ENCODE data around the gene RARG.

RARG gene

GRCh38 chr12:53222170-53222721, 9.8 kb downstream of the RARG start:
- ATAC-seq: no peak
- Mint-ChIP-seq H3K4me3 (peak overlapping the region; percentile 77), H3K27ac (peak overlapping the region; percentile 84), H3K27me3 (no peaks in the 10 kb centered on the region), H3K4me1 (peaks cover 76% of the 10 kb centered on the region), H3K36me3 (ENCODE audit: low read depth) (peaks cover 7% of the 10 kb centered on the region), H3K9me3 (no peaks in the 10 kb centered on the region)
- DNase-seq: no peak

DNA sequence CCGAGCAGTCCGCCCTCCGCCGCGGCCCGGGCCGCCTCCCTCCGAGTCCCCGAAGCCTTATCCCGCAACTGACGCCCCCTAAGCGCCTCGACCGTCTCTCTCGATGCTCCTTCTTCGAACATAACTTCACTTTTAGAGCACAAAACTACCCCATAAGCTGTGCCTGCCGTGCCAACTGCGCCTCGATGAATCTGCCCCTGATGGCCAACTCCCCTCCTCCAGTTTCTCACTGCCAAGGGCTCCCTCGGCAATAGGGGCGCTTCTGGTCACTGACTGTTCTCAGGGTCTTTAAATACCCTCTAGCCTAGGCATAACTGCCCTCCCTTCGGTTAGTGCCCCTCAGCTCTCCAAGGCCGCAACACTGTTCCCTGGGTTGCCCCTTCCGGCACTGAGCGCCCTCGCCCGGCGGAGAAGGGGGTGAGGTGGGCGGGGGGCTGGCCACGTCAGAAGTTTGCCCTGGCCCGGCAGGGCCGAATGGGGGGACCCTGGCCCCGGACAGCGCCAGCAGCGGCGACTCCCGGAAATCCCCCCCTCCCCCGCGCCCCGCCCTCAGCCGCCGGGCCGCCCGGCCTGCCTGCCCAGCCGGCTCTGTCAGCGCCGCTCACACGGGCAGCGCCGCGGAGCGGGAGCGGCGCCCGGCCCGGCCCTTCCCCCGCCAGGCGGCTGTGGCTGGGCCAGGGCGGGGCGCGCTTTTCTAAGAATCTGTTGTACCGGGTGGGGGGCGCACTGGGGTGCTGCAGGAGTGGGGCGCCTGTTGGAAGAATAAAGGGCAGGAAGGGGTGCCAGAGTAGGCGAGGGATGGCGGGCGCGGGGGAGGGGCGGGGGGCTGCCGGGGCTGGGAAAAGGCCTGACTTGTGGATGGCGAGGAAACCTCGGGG, 10.6 kb downstream of the RARG start:
- ATAC-seq (no peak), DNase-seq (peak; percentile 67)
- Mint-ChIP-seq H3K27me3 (no peaks in the 10 kb centered on the region), H3K4me1 (peaks cover 80% of the 10 kb centered on the region), H3K27ac (peak overlapping the region; percentile 84), H3K4me3 (peak overlapping the region; percentile 87), H3K36me3 (ENCODE audit: low read depth) (peaks cover 3% of the 10 kb centered on the region), H3K9me3 (no peaks in the 10 kb centered on the region)

- DNase-seq (peak; percentile 87), ATAC-seq (peak; percentile 56)
- Mint-ChIP-seq H3K27me3 (no peaks in the 10 kb centered on the region), H3K4me3 (peak overlapping the region; percentile 87), H3K36me3 (ENCODE audit: low read depth) (peaks cover 5% of the 10 kb centered on the region), H3K4me1 (peaks cover 84% of the 10 kb centered on the region), H3K27ac (peak overlapping the region; percentile 84), H3K9me3 (no peaks in the 10 kb centered on the region)
These were observed 11.3 kb downstream of the RARG start for GRCh38 chr12:53220694-53221202.

DNA sequence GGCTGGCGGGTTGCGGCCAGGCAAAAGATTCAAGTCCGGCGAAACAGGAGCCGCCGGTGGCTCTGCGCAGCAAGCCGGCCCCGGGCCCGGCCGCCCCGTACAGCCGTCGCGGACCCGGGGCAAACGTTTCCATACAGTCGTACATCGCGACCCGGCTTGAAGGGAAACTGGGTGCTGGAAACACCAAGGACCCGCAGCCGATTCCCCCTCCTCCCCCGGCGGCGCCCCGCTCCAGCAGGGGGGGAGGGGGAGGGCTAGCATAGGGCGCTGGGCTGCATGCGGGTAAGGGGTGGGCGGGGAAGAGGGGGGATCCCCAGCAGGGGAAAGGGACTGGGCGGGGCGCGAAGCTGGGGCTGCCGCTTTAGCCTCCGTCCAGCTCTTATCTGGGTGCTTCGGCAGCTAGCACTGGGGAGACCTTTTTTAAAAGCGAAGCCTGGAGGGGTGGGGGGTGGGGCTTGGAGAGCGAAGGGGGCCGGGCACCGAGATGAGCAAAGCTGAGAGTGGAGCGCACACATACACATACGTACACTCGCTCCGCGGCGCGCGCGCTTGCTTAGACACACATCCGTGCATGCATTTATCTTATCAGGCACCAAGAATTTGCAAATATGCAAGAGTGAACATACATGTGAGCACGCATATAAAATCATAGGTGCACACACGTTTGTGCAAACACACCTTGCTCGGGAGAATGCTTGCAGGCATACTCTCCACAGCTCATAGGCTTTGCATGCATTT, 11.9 kb downstream of the RARG start:
- Mint-ChIP-seq H3K4me1 (peaks cover 84% of the 10 kb centered on the region), H3K36me3 (ENCODE audit: low read depth) (peaks cover 5% of the 10 kb centered on the region), H3K4me3 (peak overlapping the region; percentile 87), H3K9me3 (no peaks in the 10 kb centered on the region), H3K27me3 (no peaks in the 10 kb centered on the region), H3K27ac (peak overlapping the region; percentile 96)
- ATAC-seq (peak; percentile 23), DNase-seq (peak; percentile 79)

GRCh38 chr12:53219292-53219955, 12.6 kb downstream of the RARG start:
- peaks cover 5% of the 10 kb centered on the region for H3K36me3 Mint-ChIP-seq (ENCODE audit: low read depth)
- H3K27me3 Mint-ChIP-seq: no peaks in the 10 kb centered on the region
- no peaks in the 10 kb centered on the region for H3K9me3 Mint-ChIP-seq
- DNase-seq: peak; percentile 77
- peak overlapping the region; percentile 96 for H3K27ac Mint-ChIP-seq
- H3K4me1 Mint-ChIP-seq: peaks cover 78% of the 10 kb centered on the region
- peak overlapping the region; percentile 87 for H3K4me3 Mint-ChIP-seq
- peak; percentile 39 for ATAC-seq

DNA sequence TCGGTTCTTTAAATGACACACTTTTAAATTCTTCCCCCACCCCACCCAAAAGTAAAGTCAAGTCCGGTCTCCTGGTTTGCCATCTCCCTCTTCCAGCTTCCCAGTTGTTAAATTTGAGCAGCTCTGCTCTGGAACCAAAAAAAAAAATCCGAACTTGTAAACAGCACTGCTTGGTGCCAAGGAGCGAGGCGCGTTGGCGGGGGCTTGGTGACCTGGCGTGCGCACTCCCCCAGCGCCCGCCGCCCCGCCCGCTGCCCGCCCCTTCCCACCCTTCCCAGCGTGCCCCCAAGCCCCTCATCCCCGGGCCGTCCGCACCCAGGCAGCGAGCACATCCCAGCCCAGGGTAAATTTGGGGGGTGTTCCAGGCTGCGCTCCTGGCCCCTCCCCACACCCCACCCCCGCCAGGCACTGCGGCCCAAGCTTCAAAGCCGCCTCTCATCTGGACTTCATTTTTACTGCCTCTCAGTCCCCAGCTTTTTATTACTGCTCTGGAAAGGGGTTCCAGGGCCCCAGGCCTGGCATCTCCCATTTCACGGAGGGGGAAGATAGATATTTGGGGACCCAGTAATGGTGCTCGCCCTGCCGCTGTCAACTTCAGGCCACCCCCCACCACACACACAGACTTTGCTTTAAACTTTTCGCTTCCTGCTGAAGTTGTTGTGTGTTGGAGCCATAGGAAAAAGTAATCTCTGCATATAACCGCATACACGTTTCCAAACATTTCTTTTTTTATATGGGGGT, 13.3 kb downstream of the RARG start:
- Mint-ChIP-seq H3K4me1 (peaks cover 74% of the 10 kb centered on the region), H3K27ac (peak overlapping the region; percentile 96)
- no peak for ATAC-seq

DNA sequence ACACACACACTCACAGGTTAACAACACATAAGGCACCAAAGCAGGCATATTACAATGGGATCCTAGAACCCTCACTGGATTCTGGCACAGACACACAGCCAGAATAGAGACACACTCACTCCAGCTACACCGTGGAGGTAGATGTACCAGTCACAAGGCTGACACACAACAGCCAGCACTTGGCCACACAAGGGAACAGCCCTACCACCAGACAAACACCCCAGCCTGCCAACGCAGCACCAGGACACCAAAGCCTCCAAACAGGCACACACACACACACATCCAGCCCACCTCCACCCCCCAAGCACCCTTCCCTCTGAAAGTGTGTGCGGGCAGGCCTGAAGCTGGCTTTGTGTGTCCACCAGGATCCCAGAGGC, 14.1 kb downstream of the RARG start:
- Mint-ChIP-seq H3K27ac (peak overlapping the region; percentile 96), H3K4me1 (peaks cover 75% of the 10 kb centered on the region), H3K27me3 (no peaks in the 10 kb centered on the region), H3K4me3 (peak overlapping the region; percentile 87), H3K9me3 (no peaks in the 10 kb centered on the region), H3K36me3 (ENCODE audit: low read depth) (peaks cover 9% of the 10 kb centered on the region)
- DNase-seq (no peak), ATAC-seq (no peak)

More for the DNA sequence above, 13.3 kb downstream of the RARG start:
- no peaks in the 10 kb centered on the region for H3K27me3 Mint-ChIP-seq
- peaks cover 6% of the 10 kb centered on the region for H3K36me3 Mint-ChIP-seq (ENCODE audit: low read depth)
- no peak for DNase-seq
- no peaks in the 10 kb centered on the region for H3K9me3 Mint-ChIP-seq
- peak overlapping the region; percentile 87 for H3K4me3 Mint-ChIP-seq

DNA sequence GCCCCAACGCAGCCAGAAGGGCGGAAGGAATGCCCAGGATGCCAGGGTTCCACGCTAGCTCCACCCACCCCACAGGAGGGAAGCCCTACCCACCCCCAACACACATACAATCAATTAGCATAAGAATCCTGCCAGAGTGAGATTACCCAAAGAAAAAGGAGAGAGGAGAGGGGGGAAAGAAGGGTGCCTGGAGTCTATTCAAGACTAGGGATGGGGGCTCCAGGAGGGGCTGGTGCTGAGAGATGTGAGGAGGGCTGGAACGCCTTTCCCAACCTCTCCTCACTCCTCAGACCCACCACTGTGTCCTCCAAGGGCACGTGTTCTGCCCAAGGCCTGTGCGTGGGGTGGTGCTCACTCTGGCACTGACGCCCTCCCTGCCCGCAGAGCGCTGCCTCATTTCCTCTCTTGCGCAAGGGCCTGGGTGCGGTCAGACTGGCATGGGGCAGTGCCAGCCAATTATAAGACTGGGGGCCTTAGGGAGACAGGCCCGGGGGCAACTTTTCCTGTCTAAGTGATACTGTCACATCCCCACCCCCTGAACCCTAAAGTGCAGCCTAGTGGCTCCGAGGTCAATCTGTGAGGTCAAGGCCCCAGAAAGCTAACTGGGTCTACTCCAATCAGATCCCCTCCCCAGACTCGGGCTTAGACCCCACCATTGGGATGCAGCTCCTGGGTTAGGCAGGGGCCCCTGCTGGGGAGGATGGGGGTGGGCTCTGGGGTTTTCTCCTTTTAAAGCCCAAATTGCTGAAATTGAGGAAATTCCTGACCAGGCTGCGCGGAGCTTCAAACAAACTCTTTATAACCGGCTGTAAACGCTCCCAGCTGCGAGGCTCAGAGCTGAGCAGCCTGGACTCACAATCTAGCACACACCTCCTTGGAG, 14.7 kb downstream of the RARG start:
- ATAC-seq: no peak
- Mint-ChIP-seq H3K27me3 (no peaks in the 10 kb centered on the region), H3K27ac (peak overlapping the region; percentile 96), H3K4me3 (peak overlapping the region; percentile 87), H3K36me3 (ENCODE audit: low read depth) (peaks cover 12% of the 10 kb centered on the region), H3K9me3 (no peaks in the 10 kb centered on the region), H3K4me1 (peaks cover 70% of the 10 kb centered on the region)
- peak; percentile 78 for DNase-seq

GRCh38 chr12:53215497-53215896, 16.5 kb downstream of the RARG start:
- peaks cover 17% of the 10 kb centered on the region for H3K36me3 Mint-ChIP-seq (ENCODE audit: low read depth)
- no peaks in the 10 kb centered on the region for H3K9me3 Mint-ChIP-seq
- H3K4me3 Mint-ChIP-seq: no peak overlapping the region
- DNase-seq (no peak), ATAC-seq (no peak)
- H3K27ac Mint-ChIP-seq: peak overlapping the region; percentile 16
- H3K27me3 Mint-ChIP-seq: no peaks in the 10 kb centered on the region
- peaks cover 66% of the 10 kb centered on the region for H3K4me1 Mint-ChIP-seq

GRCh38 chr12:53214687-53215455, 17.1 kb downstream of the RARG start:
- Mint-ChIP-seq H3K4me1 (peaks cover 66% of the 10 kb centered on the region), H3K27ac (peak overlapping the region; percentile 40), H3K27me3 (no peaks in the 10 kb centered on the region), H3K4me3 (no peak overlapping the region), H3K9me3 (no peaks in the 10 kb centered on the region), H3K36me3 (ENCODE audit: low read depth) (peaks cover 20% of the 10 kb centered on the region)
- DNase-seq (no peak), ATAC-seq (no peak)

DNA sequence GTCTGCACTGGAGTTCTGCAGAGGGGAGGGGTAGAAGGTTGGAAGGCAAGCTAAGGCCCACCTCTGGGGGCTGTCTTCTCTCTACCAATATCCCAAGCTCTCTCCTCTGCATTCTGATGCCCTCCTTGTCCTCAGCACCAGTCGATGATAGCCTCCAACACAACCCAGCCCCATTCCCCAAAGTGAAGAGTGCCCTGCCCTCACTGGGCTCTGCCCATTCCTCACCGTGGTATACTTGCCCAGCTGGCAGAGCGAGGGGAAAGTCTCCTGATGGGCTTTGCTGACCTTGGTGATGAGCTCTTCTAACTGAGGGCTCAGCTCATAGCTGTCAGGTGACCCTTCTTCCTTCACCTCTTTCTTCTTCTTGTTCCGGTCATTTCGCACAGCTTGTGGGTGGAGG, 17.8 kb downstream of the RARG start:
- Mint-ChIP-seq H3K27ac (peak overlapping the region; percentile 40), H3K4me3 (no peak overlapping the region), H3K27me3 (no peaks in the 10 kb centered on the region), H3K36me3 (ENCODE audit: low read depth) (peaks cover 20% of the 10 kb centered on the region), H3K9me3 (no peaks in the 10 kb centered on the region), H3K4me1 (peaks cover 68% of the 10 kb centered on the region)
- DNase-seq (no peak), ATAC-seq (no peak)

- DNase-seq: peak; percentile 91
- peaks cover 20% of the 10 kb centered on the region for H3K36me3 Mint-ChIP-seq (ENCODE audit: low read depth)
- no peaks in the 10 kb centered on the region for H3K27me3 Mint-ChIP-seq
These were observed 18.7 kb downstream of the RARG start for GRCh38 chr12:53213348-53213747.

More at GRCh38 chr12:53213348-53213747, 18.7 kb downstream of the RARG start:
- ATAC-seq: peak; percentile 60
- H3K4me1 Mint-ChIP-seq: peaks cover 70% of the 10 kb centered on the region
- no peak overlapping the region for H3K4me3 Mint-ChIP-seq
- H3K9me3 Mint-ChIP-seq: no peaks in the 10 kb centered on the region
- H3K27ac Mint-ChIP-seq: no peak overlapping the region
